OCI-LY3 (cell line): ENCODE data around the gene ZIC5.

Experiments used
- H2AFZ ChIP-seq: fragments of 200-600, 300-600 bp; shearing (Covaris generic); 2 replicates; pipeline ENCODE4 v1.6.0; 2014; ENCODE audit warnings: antibody characterized with exemption, low read depth, low read length
- H3K27ac ChIP-seq: fragments of 200-600, 300-600 bp; sonication (generic); 2 replicates; pipeline ENCODE4 v1.5.1; 2014; ENCODE audit warnings: mild to moderate bottlenecking, low read length, moderate library complexity, mixed read lengths
- H3K27me3 ChIP-seq: fragments of 200-600, 300-600 bp; sonication (generic); 2 replicates; pipeline ENCODE4 v1.6.1; 2014; ENCODE audit warnings: low read depth, low read length, mixed read lengths
- H3K36me3 ChIP-seq: fragments of 200-600, 300-600 bp; sonication (generic); replicated peaks from 2 replicates; pipeline ENCODE3; 2014; ENCODE audit warnings: low read depth, low read length, mixed read lengths
- H3K4me1 ChIP-seq: fragments of 300-600, 200-600 bp; sonication (generic); 2 replicates; pipeline ENCODE4 v1.6.1; 2014; ENCODE audit warnings: low read length, mixed read lengths
- H3K4me2 ChIP-seq: fragments of 200-600, 300-600 bp; sonication (generic); 2 replicates; pipeline ENCODE4 v1.6.1; 2014; ENCODE audit warnings: low read length, mixed read lengths
- H3K4me3 ChIP-seq: fragments of 300-600, 200-600 bp; sonication (generic); 2 replicates; pipeline ENCODE4 v1.5.1; 2014; ENCODE audit warnings: antibody characterized with exemption, mild to moderate bottlenecking, low read length, moderate library complexity
- H3K79me2 ChIP-seq: fragments of 300-600, 200-600 bp; shearing (Covaris generic); 2 replicates; pipeline ENCODE4 v1.6.1; 2014; ENCODE audit warnings: mild to moderate bottlenecking, low read length, mixed read lengths
- H3K9ac ChIP-seq: fragments of 300-600, 200-600 bp; shearing (Covaris generic); 2 replicates; pipeline ENCODE4 v1.6.0; 2014; ENCODE audit warnings: mild to moderate bottlenecking, low read length, moderate library complexity
- H3K9me3 ChIP-seq: fragments of 200-600, 300-600 bp; shearing (Covaris generic); 2 replicates; pipeline ENCODE4 v1.6.1; 2014; ENCODE audit warnings: low read length, mixed read lengths; ENCODE audit not compliant: insufficient read depth
- H4K20me1 ChIP-seq: fragments of 200-600, 300-600 bp; sonication (generic); 2 replicates; pipeline ENCODE4 v1.6.1; 2016; ENCODE audit warnings: low read length, mixed read lengths; ENCODE audit not compliant: insufficient read depth
- EZH2phosphoT487 ChIP-seq: fragments of 200-600 bp; shearing (Covaris generic); IDR thresholded peaks from 2 replicates; pipeline ENCODE4 v1.6.1; 2018; ENCODE audit warnings: antibody characterized with exemption, mixed run types, low read depth
- TF ChIP-seq, protein P1 (sequence below): fragments of 200-600, 300-600 bp; sonication (generic); IDR thresholded peaks from 2 replicates; pipeline ENCODE4 v1.5.1; 2014; ENCODE audit warnings: antibody characterized with exemption, low read length, low read depth

The ZIC5 gene

DNA sequence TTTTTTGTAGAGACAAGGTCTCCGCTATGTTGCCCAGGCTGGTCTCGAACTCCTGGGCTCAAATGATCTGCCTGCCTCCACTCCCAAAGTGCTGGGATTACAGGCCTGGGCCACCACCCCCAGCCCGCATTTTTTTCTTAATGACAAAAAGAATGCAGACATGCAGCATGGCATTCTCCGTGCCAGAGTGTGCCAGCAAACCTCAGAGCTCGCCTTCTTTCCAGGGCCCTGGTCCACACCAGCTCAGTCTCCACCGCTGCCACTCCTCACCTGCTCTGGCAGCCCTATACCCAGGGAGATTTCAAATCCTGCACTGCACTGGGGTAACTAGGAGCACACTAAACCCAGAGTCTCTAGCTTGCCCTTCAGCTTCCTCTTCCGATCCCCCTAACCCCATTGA lies 41.7 kb downstream of the ZIC5 start:
- Histone ChIP-seq H3K9me3 (no peaks in the 10 kb centered on the region), H4K20me1 (no peaks in the 10 kb centered on the region), H3K4me3 (no peak overlapping the region), H3K36me3 (no peaks in the 10 kb centered on the region), H3K4me2 (no peak overlapping the region), H3K9ac (no peak overlapping the region), H2AFZ (no peak overlapping the region), H3K27me3 (no peaks in the 10 kb centered on the region), H3K4me1 (no peaks in the 10 kb centered on the region), H3K79me2 (no peaks in the 10 kb centered on the region), H3K27ac (no peak overlapping the region)
- TF ChIP-seq, protein P1, sequence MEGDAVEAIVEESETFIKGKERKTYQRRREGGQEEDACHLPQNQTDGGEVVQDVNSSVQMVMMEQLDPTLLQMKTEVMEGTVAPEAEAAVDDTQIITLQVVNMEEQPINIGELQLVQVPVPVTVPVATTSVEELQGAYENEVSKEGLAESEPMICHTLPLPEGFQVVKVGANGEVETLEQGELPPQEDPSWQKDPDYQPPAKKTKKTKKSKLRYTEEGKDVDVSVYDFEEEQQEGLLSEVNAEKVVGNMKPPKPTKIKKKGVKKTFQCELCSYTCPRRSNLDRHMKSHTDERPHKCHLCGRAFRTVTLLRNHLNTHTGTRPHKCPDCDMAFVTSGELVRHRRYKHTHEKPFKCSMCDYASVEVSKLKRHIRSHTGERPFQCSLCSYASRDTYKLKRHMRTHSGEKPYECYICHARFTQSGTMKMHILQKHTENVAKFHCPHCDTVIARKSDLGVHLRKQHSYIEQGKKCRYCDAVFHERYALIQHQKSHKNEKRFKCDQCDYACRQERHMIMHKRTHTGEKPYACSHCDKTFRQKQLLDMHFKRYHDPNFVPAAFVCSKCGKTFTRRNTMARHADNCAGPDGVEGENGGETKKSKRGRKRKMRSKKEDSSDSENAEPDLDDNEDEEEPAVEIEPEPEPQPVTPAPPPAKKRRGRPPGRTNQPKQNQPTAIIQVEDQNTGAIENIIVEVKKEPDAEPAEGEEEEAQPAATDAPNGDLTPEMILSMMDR = no peak
- TF ChIP-seq EZH2phosphoT487 = no peak

DNA sequence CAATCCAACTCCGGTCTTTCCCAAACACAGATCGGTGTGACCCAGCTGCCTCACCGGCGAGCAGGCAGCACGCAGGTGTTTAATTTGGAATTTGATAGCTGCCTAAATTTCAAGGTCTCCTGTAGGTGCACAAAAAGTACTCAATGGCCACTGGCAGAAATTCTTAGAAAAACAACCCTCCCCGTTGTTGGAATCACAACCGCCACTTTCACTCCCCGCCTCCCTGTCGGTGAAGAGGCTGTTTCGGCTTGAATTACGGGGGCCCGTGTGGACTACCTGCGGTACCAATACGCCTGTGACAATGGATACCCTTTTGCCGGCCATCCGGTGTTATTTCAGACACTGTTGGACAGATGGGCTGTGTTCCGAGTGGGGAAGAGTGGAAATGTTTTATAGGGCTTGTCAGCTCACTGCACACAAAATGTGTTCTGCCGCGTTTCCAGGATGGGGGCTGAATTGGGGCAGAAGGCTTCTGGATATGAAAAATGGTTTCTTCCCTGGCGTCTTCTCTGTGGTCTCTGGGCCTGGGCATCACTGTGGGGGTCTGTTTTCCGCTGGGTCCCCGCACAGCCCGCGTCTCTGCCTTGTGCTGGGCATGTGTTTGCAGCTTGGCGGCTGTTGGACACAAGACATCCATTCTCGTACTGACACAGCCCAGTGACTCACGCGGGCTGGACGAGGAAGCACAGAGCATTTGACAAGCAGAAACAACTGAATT lies 45.4 kb downstream of the ZIC5 start:
- no peaks in the 10 kb centered on the region for H3K36me3 ChIP-seq

DNA sequence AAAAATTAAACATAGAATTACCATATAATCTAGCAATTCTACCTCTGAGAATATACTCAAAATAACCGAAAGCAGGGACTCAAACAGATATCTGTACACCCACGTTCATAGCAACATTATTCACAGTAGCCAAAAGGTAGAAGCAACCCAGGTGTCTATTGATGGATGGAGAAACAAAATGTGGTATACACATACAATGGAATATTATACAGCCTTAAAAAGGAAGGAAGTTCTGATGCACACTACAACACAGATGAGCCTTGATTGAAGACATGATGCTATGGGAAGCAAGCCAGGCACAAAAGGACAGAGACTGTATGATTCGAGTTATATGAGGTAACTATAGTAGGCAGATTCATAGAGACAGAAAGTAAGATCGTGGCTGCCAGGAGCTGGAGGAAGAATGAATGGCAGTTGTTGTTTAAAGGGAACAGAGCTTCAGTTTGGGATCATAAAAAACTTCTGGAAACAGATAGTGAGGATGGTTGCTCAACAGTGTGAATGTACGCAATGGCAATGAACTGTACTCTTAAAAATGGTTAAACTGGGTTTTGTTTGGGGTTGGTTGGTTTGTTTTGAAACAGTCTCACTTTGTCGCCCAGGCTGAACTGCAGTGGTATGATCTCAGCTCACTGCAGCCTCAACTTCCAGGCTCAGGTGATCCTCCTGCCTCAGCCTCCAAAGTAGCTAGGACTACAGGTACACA lies 47.5 kb downstream of the ZIC5 start:
- Histone ChIP-seq H4K20me1 (no peaks in the 10 kb centered on the region), H3K4me2 (no peak overlapping the region), H3K27ac (no peak overlapping the region), H2AFZ (no peak overlapping the region), H3K4me1 (no peaks in the 10 kb centered on the region), H3K27me3 (no peaks in the 10 kb centered on the region), H3K4me3 (no peak overlapping the region), H3K36me3 (no peaks in the 10 kb centered on the region), H3K9me3 (no peaks in the 10 kb centered on the region), H3K79me2 (no peaks in the 10 kb centered on the region), H3K9ac (no peak overlapping the region)
- no peak for TF ChIP-seq EZH2phosphoT487
- TF ChIP-seq, protein P1 = no peak

More for the DNA sequence above, 45.4 kb downstream of the ZIC5 start:
- no peaks in the 10 kb centered on the region for H4K20me1 ChIP-seq
- H3K79me2 ChIP-seq = no peaks in the 10 kb centered on the region
- TF ChIP-seq, protein P1 = no peak
- no peak for TF ChIP-seq EZH2phosphoT487
- no peaks in the 10 kb centered on the region for H3K9me3 ChIP-seq
- H3K4me2 ChIP-seq = no peak overlapping the region
- no peak overlapping the region for H3K27ac ChIP-seq
- H3K27me3 ChIP-seq = no peaks in the 10 kb centered on the region
- H3K4me1 ChIP-seq = no peaks in the 10 kb centered on the region
- H3K4me3 ChIP-seq = no peak overlapping the region
- H3K9ac ChIP-seq = no peak overlapping the region
- no peak overlapping the region for H2AFZ ChIP-seq

DNA sequence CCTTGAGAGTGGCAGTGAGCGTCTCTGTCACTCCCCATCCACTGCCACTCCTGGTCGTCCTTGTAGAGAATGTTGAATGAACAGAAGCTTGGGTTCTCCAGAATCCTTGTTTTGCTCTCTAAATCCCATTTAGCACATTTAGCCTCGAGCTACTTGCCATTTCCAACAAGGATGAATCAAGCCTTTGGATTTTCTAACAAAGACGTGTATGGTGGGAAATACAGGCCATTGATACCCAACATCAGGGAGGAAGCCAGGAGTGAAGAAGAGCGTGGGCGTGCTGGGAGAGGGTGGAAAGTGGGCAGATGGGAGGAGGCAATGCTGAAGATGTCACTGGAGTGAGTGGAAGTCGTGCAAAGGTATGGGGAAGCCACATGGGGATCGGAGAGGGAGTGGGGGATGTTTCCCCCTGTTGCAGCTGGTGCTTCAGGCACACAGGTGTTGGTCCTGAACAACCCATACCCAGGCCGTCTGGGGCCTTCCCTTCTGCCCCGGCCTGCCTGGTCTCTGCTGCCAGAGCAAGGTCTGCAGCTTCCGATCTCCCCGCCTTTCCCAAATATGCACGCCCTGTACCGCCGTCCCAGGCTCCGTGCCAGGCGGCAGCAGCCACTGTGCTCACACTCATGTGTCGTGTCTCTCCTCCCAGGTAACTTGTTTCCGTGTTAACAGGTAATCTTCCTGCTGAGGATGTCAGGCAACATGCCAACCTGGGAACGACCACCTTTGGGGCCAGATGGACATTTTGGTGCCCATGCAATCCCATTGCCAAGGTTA lies 48.7 kb downstream of the ZIC5 start:
- Histone ChIP-seq H3K79me2 (no peaks in the 10 kb centered on the region), H3K4me3 (no peak overlapping the region), H2AFZ (no peak overlapping the region), H3K4me1 (no peaks in the 10 kb centered on the region), H3K9me3 (no peaks in the 10 kb centered on the region), H4K20me1 (no peaks in the 10 kb centered on the region), H3K27me3 (no peaks in the 10 kb centered on the region), H3K36me3 (no peaks in the 10 kb centered on the region), H3K9ac (no peak overlapping the region), H3K4me2 (no peak overlapping the region), H3K27ac (no peak overlapping the region)
- TF ChIP-seq EZH2phosphoT487 = no peak
- TF ChIP-seq, protein P1 = no peak
